GM12891 (cell line): ENCODE data around the gene CLNK.

Experiments used
- DNase-seq: peaks from one replicate; pipeline ENCODE4 v3.0.0; 2011; ENCODE audit warnings: low spot score; ENCODE audit not compliant: insufficient read length
- FAIRE-seq: peaks from 2 replicates; lab custom pipeline; 2011; peaks lifted over from hg19 to GRCh38; lab: Jason Lieb, UNC
- PAX5 ChIP-seq: IDR thresholded peaks from 2 replicates; pipeline ENCODE4 v1.6.1; 2011; ENCODE audit warnings: low read length, moderate library complexity, mild to moderate bottlenecking; ENCODE audit not compliant: insufficient read depth, severe bottlenecking
- POLR2A ChIP-seq: IDR thresholded peaks from 2 replicates; pipeline ENCODE4 v1.6.1; 2011; ENCODE audit warnings: low read depth, low read length, control low read depth
- POLR2AphosphoS5 ChIP-seq: IDR thresholded peaks from 2 replicates; pipeline ENCODE4 v1.6.1; 2011; ENCODE audit warnings: low read depth, low read length, control low read depth
- POU2F2 ChIP-seq: IDR thresholded peaks from 2 replicates; pipeline ENCODE4 v1.6.1; 2011; ENCODE audit warnings: low read depth, mild to moderate bottlenecking, control low read depth, low read length, moderate library complexity
- SPI1 ChIP-seq: IDR thresholded peaks from 2 replicates; pipeline ENCODE4 v1.6.1; 2011; ENCODE audit warnings: low read depth, low read length, control low read depth
- TAF1 ChIP-seq: IDR thresholded peaks from 2 replicates; pipeline ENCODE4 v1.6.1; 2011; ENCODE audit warnings: low read depth, low read length, control low read depth

Gene CLNK

GRCh38 chr4:10690185-10690907, 5.8 kb upstream of the CLNK start:
- TF ChIP-seq POLR2AphosphoS5, result no peak
- TF ChIP-seq SPI1, result peak; percentile 93
- no peak for TF ChIP-seq TAF1
- FAIRE-seq (no peak), DNase-seq (no peak)

GRCh38 chr4:10688846-10689245, 4.3 kb upstream of the CLNK start:
- FAIRE-seq, result no peak

GRCh38 chr4:10688022-10688421, 3.5 kb upstream of the CLNK start:
- FAIRE-seq, result no peak
- TF ChIP-seq SPI1 (no peak), POLR2A (no peak), TAF1 (no peak), POLR2AphosphoS5 (no peak), PAX5 (no peak), POU2F2 (no peak)

More at GRCh38 chr4:10688846-10689245, 4.3 kb upstream of the CLNK start:
- no peak for DNase-seq
- TF ChIP-seq TAF1 (no peak), SPI1 (peak; percentile 94)

GRCh38 chr4:10687526-10687925, 3.0 kb upstream of the CLNK start:
- DNase-seq, result no peak
- FAIRE-seq, result peak; percentile 79
- no peak for TF ChIP-seq SPI1
- no peak for TF ChIP-seq POLR2A
- no peak for TF ChIP-seq POU2F2
- TF ChIP-seq POLR2AphosphoS5, result no peak
- TF ChIP-seq PAX5, result no peak
- no peak for TF ChIP-seq TAF1

More at GRCh38 chr4:10688022-10688421, 3.5 kb upstream of the CLNK start:
- DNase-seq, result no peak

- TF ChIP-seq POLR2A (no peak), POU2F2 (no peak), PAX5 (no peak), SPI1 (no peak), POLR2AphosphoS5 (no peak)
- DNase-seq, result no peak
- FAIRE-seq, result no peak
Measured at GRCh38 chr4:10682397-10682796, 2.2 kb downstream of the CLNK start.

- no peak for TF ChIP-seq POLR2AphosphoS5
- TF ChIP-seq TAF1, result no peak
- TF ChIP-seq POU2F2, result no peak
- TF ChIP-seq PAX5, result no peak
- no peak for TF ChIP-seq POLR2A
- TF ChIP-seq SPI1, result no peak
- no peak for DNase-seq
- FAIRE-seq, result peak; percentile 82
Measured at GRCh38 chr4:10677796-10678497, 6.6 kb downstream of the CLNK start.

- DNase-seq (no peak), FAIRE-seq (peak; percentile 91)
- TF ChIP-seq POLR2A, result no peak
- no peak for TF ChIP-seq TAF1
- no peak for TF ChIP-seq PAX5
- no peak for TF ChIP-seq POLR2AphosphoS5
- peak; percentile 67 for TF ChIP-seq SPI1
- TF ChIP-seq POU2F2, result peak; percentile 69
Measured at GRCh38 chr4:10673817-10674369, 10.7 kb downstream of the CLNK start.

- FAIRE-seq (no peak), DNase-seq (no peak)
- no peak for TF ChIP-seq PAX5
- no peak for TF ChIP-seq POU2F2
- no peak for TF ChIP-seq POLR2AphosphoS5
- TF ChIP-seq SPI1, result no peak
- TF ChIP-seq TAF1, result no peak
- no peak for TF ChIP-seq POLR2A
Measured at GRCh38 chr4:10672379-10672778, 12.2 kb downstream of the CLNK start.

GRCh38 chr4:10671799-10672198, 12.8 kb downstream of the CLNK start:
- TF ChIP-seq TAF1, result no peak
- TF ChIP-seq PAX5, result no peak
- no peak for TF ChIP-seq SPI1
- DNase-seq (no peak), FAIRE-seq (peak; percentile 63)

- FAIRE-seq (peak; percentile 89), DNase-seq (peak; percentile 15)
- TF ChIP-seq SPI1 (no peak), POU2F2 (no peak), POLR2AphosphoS5 (no peak), TAF1 (no peak), POLR2A (no peak), PAX5 (no peak)
Measured at GRCh38 chr4:10671366-10671765, 13.2 kb downstream of the CLNK start.
